ENCODE results near the gene KCTD4.

DNA sequence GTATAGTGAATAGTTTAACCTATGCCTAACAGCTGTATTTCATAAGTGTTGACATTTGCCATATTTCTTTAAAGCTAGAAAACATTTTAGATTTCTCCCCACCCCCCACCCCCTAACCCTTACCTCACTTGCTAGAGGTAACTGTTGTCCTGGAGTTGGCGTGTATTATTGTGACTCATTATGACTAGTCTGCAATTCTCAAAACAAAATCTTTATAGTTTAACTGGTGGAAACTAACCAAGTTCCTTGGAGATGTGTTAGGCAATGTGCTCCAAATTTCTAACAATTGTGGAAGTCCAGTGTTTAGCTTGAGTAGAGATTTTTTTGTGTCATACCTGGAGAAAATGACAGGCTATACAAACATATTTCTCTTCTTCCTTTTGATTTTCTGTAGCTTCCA, 38.0 kb downstream of the KCTD4 start:
- TF ChIP-seq, protein P1, sequence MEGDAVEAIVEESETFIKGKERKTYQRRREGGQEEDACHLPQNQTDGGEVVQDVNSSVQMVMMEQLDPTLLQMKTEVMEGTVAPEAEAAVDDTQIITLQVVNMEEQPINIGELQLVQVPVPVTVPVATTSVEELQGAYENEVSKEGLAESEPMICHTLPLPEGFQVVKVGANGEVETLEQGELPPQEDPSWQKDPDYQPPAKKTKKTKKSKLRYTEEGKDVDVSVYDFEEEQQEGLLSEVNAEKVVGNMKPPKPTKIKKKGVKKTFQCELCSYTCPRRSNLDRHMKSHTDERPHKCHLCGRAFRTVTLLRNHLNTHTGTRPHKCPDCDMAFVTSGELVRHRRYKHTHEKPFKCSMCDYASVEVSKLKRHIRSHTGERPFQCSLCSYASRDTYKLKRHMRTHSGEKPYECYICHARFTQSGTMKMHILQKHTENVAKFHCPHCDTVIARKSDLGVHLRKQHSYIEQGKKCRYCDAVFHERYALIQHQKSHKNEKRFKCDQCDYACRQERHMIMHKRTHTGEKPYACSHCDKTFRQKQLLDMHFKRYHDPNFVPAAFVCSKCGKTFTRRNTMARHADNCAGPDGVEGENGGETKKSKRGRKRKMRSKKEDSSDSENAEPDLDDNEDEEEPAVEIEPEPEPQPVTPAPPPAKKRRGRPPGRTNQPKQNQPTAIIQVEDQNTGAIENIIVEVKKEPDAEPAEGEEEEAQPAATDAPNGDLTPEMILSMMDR (IDR thresholded peaks at IDR 0.05; ENCODE audit: low read depth, low read length, poor library complexity, severe bottlenecking) = no peak
- TF ChIP-seq EZH2phosphoT487 (IDR thresholded peaks at IDR 0.05; ENCODE audit: borderline replicate concordance, low read length) = no peak
